Small intestine (tissue), 7 donors: Measurements from ENCODE around the gene HDAC4. TPM values are rescaled to one million over a fixed set of nuclear protein-coding genes. Genes with fewer than 3 reads are reported as not detected.

Experiments used
- DNase-seq, 2 donors: peaks; one replicate each; pipeline versions ENCODE4 v3.0.0 to v3.0.0-alpha.2; 2013
- FAIRE-seq: peaks from 2 replicates; lab custom pipeline; 2012; peaks lifted over from hg19 to GRCh38; lab: Jason Lieb, UNC
- H3K27ac ChIP-seq, 3 donors: one replicate each; pipeline ENCODE4 v1.5.1; 2013; ENCODE audit warnings: low read length in 2 of 3, mild to moderate bottlenecking in 2 of 3, control low read depth in 1 of 3, inconsistent platforms in 1 of 3, low read depth in 1 of 3, moderate library complexity in 1 of 3
- H3K27me3 ChIP-seq, 3 donors: one replicate each; pipeline ENCODE4 v1.6.1; 2013; ENCODE audit warnings: low read length in 3 of 3, inconsistent platforms in 1 of 3; ENCODE audit not compliant: control insufficient read depth in 3 of 3, insufficient read depth in 3 of 3
- H3K36me3 ChIP-seq, 3 donors: one replicate each; pipeline ENCODE4 v1.6.1; 2013; ENCODE audit warnings: low read length in 3 of 3, inconsistent platforms in 1 of 3, low read depth in 1 of 3, mild to moderate bottlenecking in 1 of 3, moderate library complexity in 1 of 3; ENCODE audit not compliant: control insufficient read depth in 3 of 3, insufficient read depth in 2 of 3
- H3K4me1 ChIP-seq, 3 donors: one replicate each; pipeline ENCODE4 v1.6.1; 2013; ENCODE audit warnings: low read length in 2 of 3, inconsistent platforms in 1 of 3, low read depth in 1 of 3, mild to moderate bottlenecking in 1 of 3, moderate library complexity in 1 of 3; ENCODE audit not compliant: control insufficient read depth in 3 of 3, insufficient read depth in 2 of 3
- H3K4me3 ChIP-seq, 3 donors: one replicate each; pipeline ENCODE4 v1.5.1; 2013; ENCODE audit warnings: low read length in 3 of 3, control low read depth in 1 of 3, inconsistent platforms in 1 of 3, low read depth in 1 of 3, mild to moderate bottlenecking in 1 of 3, moderate library complexity in 1 of 3
- H3K9me3 ChIP-seq, 2 donors: one replicate each; pipeline ENCODE4 v1.6.1; 2013; ENCODE audit warnings: low read depth in 1 of 2, low read length in 1 of 2; ENCODE audit not compliant: control insufficient read depth in 2 of 2, insufficient read depth in 1 of 2
- WGBS, 3 donors: extraction: QIAGEN DNeasy Blood & Tissue Kit; methylation state at CpG; one replicate each; pipeline ENCODE4 v1.1.7; 2013; 5-methylcytosine and 5-hydroxymethylcytosine counted together
- polyA plus RNA-seq, 4 donors: library from polyadenylated mRNA; stranded (reverse) in 3 of 4; unstranded in 1 of 4; fragments of 200-250 nt in 3 of 4; fragments of 120-200 nt in 1 of 4; gene quantifications; one replicate each; pipeline versions ENCODE4 v1.2.1 to v1.2.3, GENCODE V29; 2013
- donor health status: healthy with polysubstance abuse.
- donor health status: control.
- donor health status: control.
- donor health status: Bipolar disorder and iron deficiency.
- donor health status: healthy.

Gene HDAC4
- polyA plus RNA-seq, 4 donors, result 3.1 to 11.3 (median 5.9) TPM

DNA sequence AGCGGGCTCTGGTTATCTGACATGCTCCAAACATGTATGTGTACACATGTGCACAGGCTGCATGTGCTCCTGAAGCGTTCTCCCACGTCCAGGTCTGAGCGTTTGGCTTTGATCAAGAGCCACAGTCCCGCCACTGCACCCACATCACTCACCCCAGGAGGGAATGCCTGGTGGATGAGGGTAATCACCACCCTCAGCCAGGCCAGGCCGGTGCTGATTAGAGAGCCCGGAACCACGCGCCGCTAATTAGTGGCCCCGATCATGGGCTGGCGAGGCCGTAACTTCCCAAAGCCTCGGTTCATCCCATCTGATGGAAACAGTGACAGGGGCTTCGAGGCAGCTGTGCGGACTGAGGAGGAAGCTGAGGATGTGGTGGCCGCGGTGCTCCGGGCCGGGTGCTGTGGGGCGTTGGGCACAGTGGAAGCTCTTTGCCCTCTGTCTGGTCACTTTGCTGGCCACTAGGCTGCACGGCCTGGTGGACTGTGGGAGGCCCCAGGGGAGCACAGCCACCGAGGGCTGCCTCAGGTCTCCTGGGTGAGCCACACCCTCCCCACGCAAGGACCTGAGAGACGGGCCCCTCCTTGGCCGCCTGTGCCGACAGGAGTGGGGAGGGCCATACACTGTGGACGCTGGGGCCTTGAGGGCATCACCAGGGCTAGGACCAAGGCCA, 333.5 kb downstream of the HDAC4 start:
- WGBS, 3 donors, result 93 to 98% (median 96%) methylated on average over 28 of the region's 28 CpGs
- no peak for FAIRE-seq
- DNase-seq, result no peak
- Histone ChIP-seq H3K9me3 (no peaks in the 10 kb centered on the region), H3K27ac (no peak overlapping the region), H3K4me3 (no peak overlapping the region), H3K4me1 (no peaks in the 10 kb centered on the region), H3K36me3 (peaks cover 6 to 63% (median 11%) of the 10 kb centered on the region in 3 donors), H3K27me3 (no peaks in the 10 kb centered on the region)

DNA sequence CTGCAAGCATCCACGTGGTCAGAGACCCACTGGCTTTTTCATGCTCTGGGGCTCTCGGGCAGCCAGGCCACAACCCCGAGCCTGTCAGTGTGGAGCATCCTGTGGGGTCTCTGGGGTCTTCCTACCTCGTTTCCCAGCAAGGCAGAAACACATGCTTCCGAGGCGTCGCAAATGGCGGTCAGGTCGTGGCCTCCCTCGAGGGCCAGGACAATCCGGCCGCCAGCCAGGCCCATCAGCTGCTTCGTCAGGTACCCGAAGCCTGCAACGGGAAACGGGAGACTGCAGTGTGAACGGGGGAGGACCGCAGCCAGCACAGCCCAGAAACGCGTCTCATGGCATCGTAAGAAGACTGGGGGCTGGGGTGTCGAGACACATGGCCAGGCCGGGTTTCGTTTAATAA, 334.2 kb downstream of the HDAC4 start:
- Histone ChIP-seq H3K4me1 (no peaks in the 10 kb centered on the region), H3K9me3 (no peaks in the 10 kb centered on the region), H3K27me3 (no peaks in the 10 kb centered on the region), H3K4me3 (no peak overlapping the region), H3K36me3 (peaks cover 4 to 62% (median 11%) of the 10 kb centered on the region in 3 donors), H3K27ac (no peak overlapping the region)
- DNase-seq, result no peak
- 92 to 93% (median 93%) methylated on average over 24 of the region's 24 CpGs for WGBS, 3 donors
- no peak for FAIRE-seq

DNA sequence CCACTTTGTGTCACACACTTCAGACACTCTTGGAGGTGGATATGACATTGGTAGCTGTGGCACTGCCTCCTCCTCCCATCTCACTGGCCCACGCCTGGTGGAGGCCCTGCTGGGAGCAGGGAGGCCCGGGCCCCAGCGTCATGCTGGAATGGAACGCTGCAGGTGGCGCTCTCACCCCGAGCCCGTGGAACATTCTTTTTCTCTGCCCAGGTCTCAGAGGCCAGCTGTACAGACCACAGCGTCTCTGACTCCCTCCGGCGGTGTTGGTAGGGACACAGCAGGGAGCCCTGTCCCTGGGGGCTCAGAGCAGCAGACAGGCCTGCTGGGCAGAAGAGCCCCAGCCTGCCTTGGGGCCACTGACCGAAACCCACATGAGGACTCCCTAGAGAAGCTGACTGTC, 334.9 kb downstream of the HDAC4 start:
- 90 to 95% (median 95%) methylated on average over 11 of the region's 11 CpGs for WGBS, 3 donors

DNA sequence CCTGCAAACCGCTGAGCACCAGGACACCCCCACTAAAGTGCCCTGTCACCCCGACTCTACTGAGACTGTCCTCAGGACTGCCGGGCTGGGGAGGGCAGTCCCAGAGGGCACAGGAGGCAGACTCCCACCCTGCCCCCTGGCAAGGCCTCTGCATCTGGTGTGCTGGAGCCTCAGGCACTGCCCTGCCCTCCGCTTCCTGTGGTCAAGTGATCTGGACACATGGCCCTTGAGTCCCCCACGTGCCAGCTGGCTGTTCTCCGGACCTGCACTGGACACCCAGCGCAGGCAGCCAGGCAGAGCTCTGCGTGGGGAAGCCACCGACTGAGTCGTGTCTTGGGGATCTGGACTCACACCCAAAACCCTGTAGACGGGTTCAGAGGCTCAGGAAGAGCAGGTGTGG, 335.3 kb downstream of the HDAC4 start:
- WGBS, 3 donors, result 92 to 94% (median 92%) methylated on average over 11 of the region's 11 CpGs
- no peak overlapping the region for H3K27ac ChIP-seq
- no peaks in the 10 kb centered on the region for H3K9me3 ChIP-seq
- no peak overlapping the region for H3K4me3 ChIP-seq
- no peak for DNase-seq
- peaks cover 8 to 62% (median 11%) of the 10 kb centered on the region in 3 donors for H3K36me3 ChIP-seq
- H3K27me3 ChIP-seq, result no peaks in the 10 kb centered on the region
- no peaks in the 10 kb centered on the region for H3K4me1 ChIP-seq
- no peak for FAIRE-seq

More for the DNA sequence above, 334.9 kb downstream of the HDAC4 start:
- Histone ChIP-seq H3K4me3 (no peak overlapping the region), H3K27me3 (no peaks in the 10 kb centered on the region), H3K27ac (no peak overlapping the region), H3K36me3 (peaks cover 7 to 58% (median 11%) of the 10 kb centered on the region in 3 donors), H3K9me3 (no peaks in the 10 kb centered on the region), H3K4me1 (no peaks in the 10 kb centered on the region)
- FAIRE-seq, result no peak
- no peak for DNase-seq

DNA sequence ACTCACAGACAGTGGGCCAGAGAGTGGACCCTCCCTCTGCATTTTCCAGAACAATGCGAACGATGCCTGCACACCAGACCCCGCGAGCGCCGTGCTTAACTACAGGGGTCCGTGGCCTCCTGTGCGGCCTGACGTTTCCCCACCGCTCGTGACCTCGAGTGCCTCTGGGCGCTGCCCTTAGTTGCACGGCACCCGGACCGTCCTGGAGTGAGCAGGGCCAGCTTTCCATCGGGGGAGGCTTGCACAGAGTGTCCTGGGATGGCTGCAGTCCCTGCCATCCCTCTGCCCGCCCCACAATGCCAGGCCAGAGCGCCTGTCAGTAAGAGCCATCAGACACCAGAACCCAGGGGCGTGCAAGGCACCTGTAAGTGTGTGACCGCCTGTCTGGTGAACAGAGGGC, 335.9 kb downstream of the HDAC4 start:
- no peaks in the 10 kb centered on the region for H3K27me3 ChIP-seq
- peaks cover 8 to 67% (median 11%) of the 10 kb centered on the region in 3 donors for H3K36me3 ChIP-seq
- H3K4me1 ChIP-seq, result no peaks in the 10 kb centered on the region
- H3K9me3 ChIP-seq, result no peaks in the 10 kb centered on the region
- FAIRE-seq (no peak), DNase-seq (no peak)
- no peak overlapping the region for H3K27ac ChIP-seq
- WGBS, 3 donors, result 95 to 99% (median 97%) methylated on average over 21 of the region's 21 CpGs
- H3K4me3 ChIP-seq, result no peak overlapping the region

DNA sequence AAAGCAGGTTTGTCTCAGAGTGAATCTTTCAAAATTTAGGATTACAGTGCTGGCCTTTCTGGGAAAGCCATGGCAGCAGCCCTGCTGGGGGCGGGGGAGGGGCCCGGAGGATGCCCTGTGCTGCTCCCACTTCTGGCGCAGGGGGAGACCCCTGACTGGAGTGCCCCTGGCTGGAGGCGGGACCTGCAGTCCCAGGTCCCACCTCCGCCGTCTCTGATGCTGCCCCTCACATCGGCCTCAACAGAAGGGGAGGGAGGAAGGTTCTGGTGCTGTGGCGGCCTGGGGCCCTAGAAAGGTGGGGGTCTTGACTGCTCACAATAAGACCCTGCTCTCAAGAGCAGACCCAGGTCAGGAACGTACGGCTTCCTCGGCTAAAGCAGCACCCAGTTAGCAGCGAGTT, 336.6 kb downstream of the HDAC4 start:
- Histone ChIP-seq H3K36me3 (peaks cover 8 to 70% (median 11%) of the 10 kb centered on the region in 3 donors), H3K9me3 (no peaks in the 10 kb centered on the region), H3K4me3 (no peak overlapping the region), H3K27me3 (no peaks in the 10 kb centered on the region), H3K4me1 (no peaks in the 10 kb centered on the region), H3K27ac (no peak overlapping the region)
- FAIRE-seq (no peak), DNase-seq (no peak)
- 94 to 98% (median 96%) methylated on average over 12 of the region's 12 CpGs for WGBS, 3 donors

DNA sequence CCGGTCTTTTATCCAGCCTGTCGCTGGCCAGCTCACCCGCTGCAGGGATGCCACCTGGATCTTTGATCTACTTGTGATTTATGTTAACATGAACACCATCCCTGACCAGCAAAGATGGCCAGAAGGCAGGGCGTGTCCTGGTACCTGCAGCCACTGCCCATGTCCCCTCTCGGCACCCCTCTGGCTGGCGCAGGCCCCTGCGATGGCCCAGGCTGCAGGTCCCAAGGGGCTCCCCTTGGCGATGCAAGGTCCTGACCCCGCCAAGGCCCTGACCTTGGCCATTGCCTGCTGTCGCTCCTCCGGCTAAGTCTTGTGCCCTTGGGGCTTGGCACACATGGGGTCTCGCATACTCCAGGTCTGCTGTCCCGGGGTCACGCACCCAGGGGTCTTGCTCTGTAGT, 338.1 kb downstream of the HDAC4 start:
- DNase-seq (no peak), FAIRE-seq (no peak)
- no peak overlapping the region for H3K4me3 ChIP-seq
- H3K36me3 ChIP-seq, result peaks cover 7 to 64% (median 8%) of the 10 kb centered on the region in 3 donors
- H3K27me3 ChIP-seq, result no peaks in the 10 kb centered on the region
- no peaks in the 10 kb centered on the region for H3K9me3 ChIP-seq
- no peak overlapping the region for H3K27ac ChIP-seq
- H3K4me1 ChIP-seq, result no peaks in the 10 kb centered on the region
- 96 to 98% (median 98%) methylated on average over 14 of the region's 14 CpGs for WGBS, 3 donors

DNA sequence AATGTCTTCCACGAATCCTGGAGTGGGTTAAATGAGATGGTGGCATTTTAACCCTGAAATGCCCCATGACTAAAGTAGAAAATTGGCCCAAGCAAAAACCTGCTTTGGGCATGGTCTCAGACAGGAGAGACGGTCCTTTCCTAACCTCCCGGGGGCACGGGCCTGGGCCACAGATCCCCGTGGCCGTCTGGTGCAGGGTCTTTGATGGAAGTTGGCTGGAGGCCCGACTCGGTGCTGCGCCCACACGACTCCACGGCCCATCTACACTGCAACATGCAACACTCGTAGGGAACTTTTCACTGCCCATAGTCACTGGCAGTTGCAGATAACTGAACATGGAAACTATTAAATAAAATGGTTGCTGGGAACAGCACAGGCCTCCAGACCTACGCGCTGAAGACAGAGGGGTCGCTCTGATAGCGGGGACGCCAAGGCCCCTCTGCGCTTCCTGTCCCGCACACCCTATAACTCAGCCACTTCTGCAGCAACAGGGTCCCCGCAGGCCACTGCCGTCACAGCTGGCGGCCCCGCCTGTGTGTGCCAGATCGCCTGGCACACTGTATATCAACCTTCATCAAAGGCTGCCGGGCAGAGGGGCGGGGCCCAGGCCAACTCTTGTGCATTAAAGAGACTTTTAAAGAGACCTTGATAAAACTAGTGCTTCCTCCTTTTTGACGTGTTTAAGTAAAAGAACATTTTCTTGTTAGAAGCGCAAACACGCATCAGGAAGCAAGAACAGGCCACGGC, 338.8 kb downstream of the HDAC4 start:
- peaks cover 3 to 57% (median 8%) of the 10 kb centered on the region in 3 donors for H3K36me3 ChIP-seq
- no peaks in the 10 kb centered on the region for H3K27me3 ChIP-seq
- no peak overlapping the region for H3K4me3 ChIP-seq
- H3K9me3 ChIP-seq, result peaks cover 0 to 5% of the 10 kb centered on the region in 2 donors
- WGBS, 3 donors, result 65 to 77% (median 73%) methylated on average over 30 of the region's 30 CpGs
- DNase-seq (peak in 1 of 2 donors; percentile 4), FAIRE-seq (no peak)
- H3K27ac ChIP-seq, result no peak overlapping the region
- no peaks in the 10 kb centered on the region for H3K4me1 ChIP-seq
